Transverse colon (tissue), 4 donors: ENCODE data around the gene TMEM150B. TPM values are rescaled to one million over a fixed set of nuclear protein-coding genes. Genes with fewer than 3 reads are reported as not detected.

Experiments
- DNase-seq: peaks from one replicate; pipeline ENCODE4 v3.0.0-alpha.2; 2019
- H3K27ac ChIP-seq, 4 donors: fragments of 200-600 bp; sonication (generic); 2 replicates each; pipeline ENCODE4 v1.5.1; 2016 to 2018; ENCODE audit warnings: inconsistent platforms in 4 of 4
- H3K27me3 ChIP-seq: fragments of 200-600 bp; sonication (generic); 2 replicates; pipeline ENCODE4 v1.5.1; 2017; ENCODE audit warnings: inconsistent platforms
- H3K36me3 ChIP-seq, 4 donors: fragments of 200-600 bp; sonication (generic); 2 replicates each; pipeline ENCODE4 v1.5.1; 2017 to 2019; ENCODE audit warnings: inconsistent platforms in 4 of 4
- H3K4me1 ChIP-seq, 4 donors: fragments of 200-600 bp; sonication (generic); 2 replicates each; pipeline ENCODE4 v1.5.1; 2017 to 2020; ENCODE audit warnings: inconsistent platforms in 4 of 4
- H3K4me3 ChIP-seq, 4 donors: fragments of 200-600 bp; sonication (generic); 1 replicate in 1 of 4; 2 replicates in 3 of 4; pipeline versions ENCODE4 v1.5.1 to v1.6.1; 2017 to 2019; ENCODE audit warnings: inconsistent platforms in 4 of 4
- H3K9me3 ChIP-seq, 2 donors: fragments of 200-600 bp; sonication (generic); 2 replicates each; pipeline ENCODE4 v1.5.1; 2017 to 2019; ENCODE audit warnings: inconsistent platforms in 2 of 2
- CTCF ChIP-seq, 5 experiments: fragments of 200-600 bp in 3 of 5; fragments of 450-650 bp in 2 of 5; sonication (generic) in 3 of 5; IDR thresholded peaks; 1 replicate in 2 of 5; 2 replicates in 3 of 5; pipeline ENCODE4 v1.5.1; 2016 to 2017; ENCODE audit warnings: antibody characterized with exemption in 5 of 5, inconsistent platforms in 3 of 5, mild to moderate bottlenecking in 2 of 5, moderate library complexity in 1 of 5
- EP300 ChIP-seq: sonication (generic); formaldehyde crosslinking; IDR thresholded peaks from one replicate; pipeline ENCODE4 v1.6.1; 2017; ENCODE audit warnings: antibody characterized with exemption, low read depth
- POLR2A ChIP-seq: fragments of 450-650 bp; IDR thresholded peaks from one replicate; pipeline ENCODE4 v1.6.1; 2016; ENCODE audit warnings: antibody characterized with exemption, mild to moderate bottlenecking, moderate library complexity
- POLR2AphosphoS5 ChIP-seq, 3 donors: sonication (generic); formaldehyde crosslinking; IDR thresholded peaks; one replicate each; pipeline ENCODE4 v1.6.1; 2016; ENCODE audit warnings: antibody characterized with exemption in 3 of 3
- WGBS, 2 donors: methylation state at CpG; one replicate each; pipeline ENCODE4 v1.1.5; 2018; ENCODE audit warnings: low coverage in 1 of 2; 5-methylcytosine and 5-hydroxymethylcytosine counted together
- in situ Hi-C, 4 donors: fragments of 200-750 bp; cut with MboI; loops; one replicate each; pipeline versions ENCODE4 v1.15.0 to v1.15.1; 2017; ENCODE audit warnings: low sequenced_read_pairs in 3 of 4, low pct_ligation_motif_present in 1 of 4, low pct_unique_long_range_greater_than_20kb in 1 of 4
- intact Hi-C: fragments of 100-400 bp; cut with DNase I; formaldehyde crosslinking; loops from one replicate; pipeline ENCODE4 v1.15.1; 2023; ENCODE audit warnings: low total_unique reads
- total RNA-seq, 4 donors: library from RNA; depleted of rRNA; stranded (reverse); fragments of >200 nt; gene quantifications; one replicate each; pipeline ENCODE4 v1.1.0, GENCODE V29; 2016

TMEM150B gene
- total RNA-seq, 4 donors from 2014 or later: 26.5 to 135 (median 57.4) TPM

- Histone ChIP-seq H3K4me3 (no peak overlapping the region), H3K9me3 (no peaks in the 10 kb centered on the region), H3K27ac (no peak overlapping the region), H3K27me3 (no peaks in the 10 kb centered on the region), H3K4me1 (no peaks in the 10 kb centered on the region), H3K36me3 (no peaks in the 10 kb centered on the region)
- intact Hi-C loops (no loop called here), in situ Hi-C loops (no loop called here)
- TF ChIP-seq EP300 (no peak), POLR2A (no peak), CTCF (IDR thresholded peaks at IDR 0.05) (no peak), POLR2AphosphoS5 (IDR thresholded peaks at IDR 0.05) (no peak)
- WGBS, 2 donors: 80 to 89% methylated on average over 1 to 12 of the region's 12 CpGs
- no peak for DNase-seq
These were observed 59.3 kb downstream of the TMEM150B start for GRCh38 chr19:55265723-55266386.

- no peaks in the 10 kb centered on the region for H3K27me3 ChIP-seq
- 20 to 94% methylated on average over 1 to 16 of the region's 16 CpGs for WGBS, 2 donors
- DNase-seq: no peak
- no peak overlapping the region for H3K27ac ChIP-seq
- H3K4me1 ChIP-seq: peaks cover 0 to under 1% (median under 1%) of the 10 kb centered on the region in 4 donors
- intact Hi-C loops: no loop called here
- TF ChIP-seq POLR2A (no peak), CTCF (IDR thresholded peaks at IDR 0.05) (no peak), POLR2AphosphoS5 (IDR thresholded peaks at IDR 0.05) (no peak), EP300 (no peak)
- no peaks in the 10 kb centered on the region for H3K36me3 ChIP-seq
- no peak overlapping the region for H3K4me3 ChIP-seq
- in situ Hi-C loops: no loop called here
- H3K9me3 ChIP-seq: no peaks in the 10 kb centered on the region
These were observed 60.0 kb downstream of the TMEM150B start for GRCh38 chr19:55265173-55265572.

GRCh38 chr19:55264531-55264930 lies 60.6 kb downstream of the TMEM150B start:
- H3K9me3 ChIP-seq: no peaks in the 10 kb centered on the region
- no peaks in the 10 kb centered on the region for H3K27me3 ChIP-seq
- no peak for TF ChIP-seq EP300
- TF ChIP-seq POLR2AphosphoS5 (IDR thresholded peaks at IDR 0.05): no peak
- TF ChIP-seq CTCF (IDR thresholded peaks at IDR 0.05): no peak
- no peak for TF ChIP-seq POLR2A
- no peak overlapping the region for H3K27ac ChIP-seq
- H3K4me3 ChIP-seq: no peak overlapping the region
- intact Hi-C loops (no loop called here), in situ Hi-C loops (no loop called here)
- peaks cover 6 to 7% (median 6%) of the 10 kb centered on the region in 4 donors for H3K4me1 ChIP-seq
- WGBS, 2 donors: 74 to 91% methylated on average over 3 to 5 of the region's 5 CpGs
- H3K36me3 ChIP-seq: no peaks in the 10 kb centered on the region
- DNase-seq: no peak

Other genes with a start within 250 kb of the TMEM150B start
- 100 to 1,000 TPM in 1 of 4 donors, 10 to 100 TPM in 3; 28.7 to 115 (median 49.1) TPM for gene EPS8L1, start 249.5 kb downstream of the TMEM150B start, total RNA-seq
- gene PPP1R12C, start 207.7 kb downstream of the TMEM150B start, total RNA-seq: 100 to 1,000 TPM; 101 to 350 (median 154) TPM
- 1 to 10 TPM in 2 of 4 donors, not detected in 2; 1.6 to 4.1 TPM for gene TNNT1, start 176.1 kb downstream of the TMEM150B start, total RNA-seq
- gene TNNI3, start 167.6 kb downstream of the TMEM150B start, total RNA-seq: not detected
- gene DNAAF3, start 158.7 kb downstream of the TMEM150B start, total RNA-seq: under 1 TPM in 2 of 4 donors, not detected in 2; 0.40 to 0.41 TPM
- 1 to 10 TPM in 1 of 4 donors, under 1 TPM in 2, not detected in 1; 0.48 to 9.6 (median 0.96) TPM for gene SYT5, start 145.1 kb downstream of the TMEM150B start, total RNA-seq
- 100 to 1,000 TPM in 2 of 4 donors, 10 to 100 TPM in 2; 31.2 to 176 (median 102) TPM for gene PTPRH, start 115.8 kb downstream of the TMEM150B start, total RNA-seq
- gene TMEM86B, start 96.6 kb downstream of the TMEM150B start, total RNA-seq: 10 to 100 TPM in 1 of 4 donors, 1 to 10 TPM in 3; 2.0 to 40.8 (median 4.4) TPM
- gene PPP6R1, start 66.3 kb downstream of the TMEM150B start, total RNA-seq: 10 to 100 TPM; 51.3 to 91.5 (median 60.7) TPM
- 10 to 100 TPM in 3 of 4 donors, 1 to 10 TPM in 1; 4.5 to 98.7 (median 27.0) TPM for gene HSPBP1, start 45.2 kb downstream of the TMEM150B start, total RNA-seq
- gene BRSK1, start 41.3 kb downstream of the TMEM150B start, total RNA-seq: 10 to 100 TPM in 1 of 4 donors, 1 to 10 TPM in 3; 1.4 to 17.6 (median 4.7) TPM
- gene KMT5C, start 14.5 kb upstream of the TMEM150B start, total RNA-seq: 10 to 100 TPM; 27.8 to 80.8 (median 31.3) TPM
- gene COX6B2, start 29.4 kb upstream of the TMEM150B start, total RNA-seq: 10 to 100 TPM in 3 of 4 donors, 1 to 10 TPM in 1; 4.0 to 58.7 (median 21.0) TPM
- gene GARIN5B, start 37.9 kb upstream of the TMEM150B start, total RNA-seq: not detected
- under 1 TPM in 1 of 4 donors, not detected in 3; 0.48 TPM for gene IL11, start 45.1 kb upstream of the TMEM150B start, total RNA-seq
- gene TMEM190, start 51.5 kb upstream of the TMEM150B start, total RNA-seq: not detected
- 100 to 1,000 TPM in 1 of 4 donors, 10 to 100 TPM in 3; 12.0 to 199 (median 42.5) TPM for gene TMEM238, start 59.0 kb upstream of the TMEM150B start, total RNA-seq
- 100 to 1,000 TPM; 448 to 648 (median 605) TPM for gene RPL28, start 60.6 kb upstream of the TMEM150B start, total RNA-seq
- gene UBE2S, start 82.4 kb upstream of the TMEM150B start, total RNA-seq: 10 to 100 TPM; 12.4 to 40.8 (median 18.1) TPM
- under 1 TPM in 1 of 4 donors, not detected in 3; 0.75 TPM for gene SHISA7, start 118.0 kb upstream of the TMEM150B start, total RNA-seq
- 100 to 1,000 TPM in 2 of 4 donors, 10 to 100 TPM in 2; 71.1 to 142 (median 97.6) TPM for gene ISOC2, start 136.3 kb upstream of the TMEM150B start, total RNA-seq
- not detected for gene C19orf85, start 139.4 kb upstream of the TMEM150B start, total RNA-seq
- 1 to 10 TPM; 5.9 to 7.6 (median 6.4) TPM for gene ZNF628, start 151.3 kb upstream of the TMEM150B start, total RNA-seq
- 1 to 10 TPM in 2 of 4 donors, not detected in 2; 2.1 to 2.7 TPM for gene NAT14, start 159.8 kb upstream of the TMEM150B start, total RNA-seq
- 10 to 100 TPM in 2 of 4 donors, 1 to 10 TPM in 2; 3.4 to 41.2 (median 11.1) TPM for gene SSC5D, start 163.1 kb upstream of the TMEM150B start, total RNA-seq
- gene SBK2, start 211.8 kb upstream of the TMEM150B start, total RNA-seq: not detected
- not detected for gene SBK3, start 220.2 kb upstream of the TMEM150B start, total RNA-seq